Measurements from ENCODE around the gene CYP11A1.

Gene CYP11A1

DNA sequence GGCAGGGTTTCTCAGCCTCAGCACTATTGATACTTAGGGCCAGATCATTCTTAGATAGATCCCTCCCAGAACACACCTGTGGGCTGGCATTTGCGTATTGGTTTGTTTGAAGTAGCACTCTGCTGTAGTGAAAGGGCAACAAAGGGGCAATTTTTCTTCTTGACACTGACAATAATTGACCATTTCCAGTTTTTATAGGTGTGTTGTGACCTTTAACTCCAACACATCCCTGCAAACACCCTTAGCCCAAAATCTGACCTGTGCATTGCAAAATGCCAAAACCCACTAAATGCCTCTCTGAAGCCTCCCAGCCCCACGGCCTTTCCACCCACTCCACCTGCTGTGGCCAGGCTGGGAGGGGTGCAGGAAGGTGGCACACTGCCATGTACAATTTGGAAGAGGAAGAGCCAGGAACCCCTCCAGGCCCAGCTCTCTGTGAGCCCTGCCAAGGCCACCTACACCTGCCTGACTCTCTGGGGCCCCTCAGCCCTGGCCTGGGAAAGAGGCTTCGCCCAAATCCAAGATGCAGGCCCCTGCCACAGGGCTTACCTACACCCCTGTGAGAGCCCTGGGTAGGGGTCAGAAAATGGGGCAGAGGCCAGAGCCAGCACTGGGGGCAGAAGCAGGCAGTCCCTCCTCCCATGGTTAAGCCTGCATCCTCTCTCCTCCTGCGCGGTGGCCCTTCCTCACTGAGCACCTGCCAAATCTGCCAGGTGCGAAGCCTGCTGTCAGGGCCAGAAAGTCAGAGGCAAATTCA is 9.6 kb upstream of the CYP11A1 start:
- TF ChIP-seq, protein P1, sequence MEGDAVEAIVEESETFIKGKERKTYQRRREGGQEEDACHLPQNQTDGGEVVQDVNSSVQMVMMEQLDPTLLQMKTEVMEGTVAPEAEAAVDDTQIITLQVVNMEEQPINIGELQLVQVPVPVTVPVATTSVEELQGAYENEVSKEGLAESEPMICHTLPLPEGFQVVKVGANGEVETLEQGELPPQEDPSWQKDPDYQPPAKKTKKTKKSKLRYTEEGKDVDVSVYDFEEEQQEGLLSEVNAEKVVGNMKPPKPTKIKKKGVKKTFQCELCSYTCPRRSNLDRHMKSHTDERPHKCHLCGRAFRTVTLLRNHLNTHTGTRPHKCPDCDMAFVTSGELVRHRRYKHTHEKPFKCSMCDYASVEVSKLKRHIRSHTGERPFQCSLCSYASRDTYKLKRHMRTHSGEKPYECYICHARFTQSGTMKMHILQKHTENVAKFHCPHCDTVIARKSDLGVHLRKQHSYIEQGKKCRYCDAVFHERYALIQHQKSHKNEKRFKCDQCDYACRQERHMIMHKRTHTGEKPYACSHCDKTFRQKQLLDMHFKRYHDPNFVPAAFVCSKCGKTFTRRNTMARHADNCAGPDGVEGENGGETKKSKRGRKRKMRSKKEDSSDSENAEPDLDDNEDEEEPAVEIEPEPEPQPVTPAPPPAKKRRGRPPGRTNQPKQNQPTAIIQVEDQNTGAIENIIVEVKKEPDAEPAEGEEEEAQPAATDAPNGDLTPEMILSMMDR (IDR thresholded peaks at IDR 0.05; ENCODE audit: low read depth, low read length) = no peak
- DNase-seq (ENCODE audit: extremely low read depth, low read depth) = no peak

DNA sequence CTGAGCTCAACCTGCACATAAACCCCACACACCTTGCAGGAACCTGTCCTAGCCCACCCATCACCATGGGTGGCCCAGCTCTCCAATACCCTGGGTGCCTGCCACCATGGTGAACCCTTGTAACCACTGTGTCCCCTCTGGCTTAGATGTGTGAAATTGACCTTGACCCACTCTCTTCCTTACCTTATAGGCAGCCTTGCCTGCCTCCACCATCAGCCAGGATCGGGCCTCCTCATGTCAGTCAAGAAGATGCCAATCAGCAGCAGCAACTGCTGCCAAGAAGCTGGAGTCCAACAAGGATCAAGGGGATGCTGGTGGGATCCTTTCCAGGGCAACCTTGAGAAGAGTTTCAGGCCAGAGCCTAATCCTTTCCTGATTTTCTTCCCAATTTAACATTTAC is 8.8 kb upstream of the CYP11A1 start:
- no peak for DNase-seq (ENCODE audit: extremely low read depth, low read depth)
- TF ChIP-seq, protein P1 (IDR thresholded peaks at IDR 0.05; ENCODE audit: low read depth, low read length) = no peak

DNA sequence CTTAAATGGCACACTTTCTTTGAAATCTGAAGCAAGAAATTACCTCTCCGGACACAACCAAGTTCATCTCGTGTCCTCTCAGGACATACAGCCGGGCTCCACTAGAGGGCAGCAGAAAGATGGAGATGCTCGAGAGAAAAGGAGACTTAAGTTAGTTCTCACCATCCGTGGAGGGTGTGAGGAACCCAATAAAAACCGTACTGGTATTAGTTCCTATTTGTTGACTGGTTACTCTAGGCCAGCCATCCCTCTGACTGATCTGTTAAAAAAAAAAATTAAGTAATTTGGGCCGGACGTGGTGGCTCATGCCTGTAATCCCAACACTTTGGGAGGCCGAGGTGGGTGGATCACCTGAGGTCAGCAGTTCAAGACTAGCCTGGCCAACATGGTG is 7.9 kb upstream of the CYP11A1 start:
- DNase-seq (ENCODE audit: extremely low read depth, low read depth) = no peak
- TF ChIP-seq, protein P1 (IDR thresholded peaks at IDR 0.05; ENCODE audit: low read depth, low read length) = peak; percentile 89

DNA sequence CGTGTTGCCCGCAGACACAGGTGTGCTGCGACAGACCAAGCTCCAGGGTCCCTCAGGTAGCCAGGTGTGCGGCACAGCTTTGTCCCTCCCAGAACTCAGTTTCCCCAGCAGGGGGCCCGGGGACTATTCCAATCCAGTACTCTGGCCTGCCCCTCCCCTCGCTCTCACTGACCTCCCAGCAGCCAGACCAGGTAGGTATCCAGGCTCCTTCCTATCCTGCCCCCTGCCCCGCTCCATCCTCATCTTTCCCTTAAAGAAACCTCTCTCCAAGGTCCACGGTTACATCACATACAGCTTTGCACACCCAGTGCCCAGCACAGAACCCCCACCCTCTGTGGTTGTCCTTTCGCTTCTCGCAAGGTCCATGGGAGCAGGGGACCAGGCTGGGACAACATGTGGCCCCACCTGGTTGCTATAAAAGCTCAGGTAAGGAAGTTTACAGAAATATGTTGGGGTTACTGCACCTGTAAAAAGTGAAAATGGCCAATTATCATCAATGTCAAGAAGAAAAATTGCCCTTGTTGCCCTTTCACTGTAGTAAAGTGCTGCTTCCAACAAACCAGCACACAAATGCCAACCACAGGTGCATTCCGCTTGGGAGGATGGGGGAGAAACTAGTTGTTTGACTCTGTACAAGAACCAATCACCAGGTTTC is 7.3 kb upstream of the CYP11A1 start:
- no peak for DNase-seq (ENCODE audit: extremely low read depth, low read depth)
- TF ChIP-seq, protein P1 (IDR thresholded peaks at IDR 0.05; ENCODE audit: low read depth, low read length) = no peak

DNA sequence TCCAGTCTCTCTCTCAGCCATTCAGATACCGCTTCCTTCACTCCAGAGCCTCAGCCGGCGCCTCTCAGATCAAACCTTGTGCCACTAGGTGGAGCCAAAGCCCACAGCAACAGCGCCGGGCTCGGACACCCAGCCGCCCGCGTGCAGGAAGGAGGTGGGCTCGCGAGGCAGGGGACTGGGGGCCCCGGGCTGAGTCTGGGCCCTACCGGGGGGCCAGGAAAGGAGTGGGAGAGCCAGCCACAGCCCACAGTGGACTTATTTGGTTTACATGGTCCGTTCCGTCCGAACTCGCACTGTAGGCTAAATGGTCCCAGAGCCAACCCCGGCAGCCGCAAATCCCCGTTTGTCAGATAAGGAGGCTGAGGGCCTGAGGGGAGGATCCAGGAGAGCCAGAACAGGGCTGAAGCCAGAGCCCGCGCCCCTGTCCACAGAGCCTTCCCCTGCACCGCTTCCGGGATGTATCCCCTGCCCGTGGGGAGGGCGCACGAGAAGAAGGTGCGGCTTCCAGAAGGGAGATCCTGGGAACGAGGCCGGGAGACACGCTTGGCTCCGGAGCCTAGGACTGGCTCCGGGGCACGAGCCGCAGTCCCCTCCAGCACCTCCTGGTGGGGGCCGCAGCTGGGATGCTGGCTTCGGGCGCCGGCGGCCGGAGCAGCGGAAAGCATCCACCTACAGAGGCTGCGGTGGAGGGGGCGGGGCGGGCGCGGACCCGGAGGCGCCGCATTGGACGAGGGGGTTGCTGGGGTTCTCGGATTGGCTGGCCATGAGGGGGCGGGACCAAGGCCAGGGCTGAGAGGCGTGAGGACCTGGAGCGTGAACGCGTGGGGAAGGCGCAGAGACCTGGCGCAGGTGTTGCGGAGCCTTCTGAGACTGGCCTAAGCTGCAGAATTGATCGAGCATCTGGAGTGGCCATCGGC is 6.5 kb upstream of the CYP11A1 start:
- DNase-seq (ENCODE audit: extremely low read depth, low read depth) = peak; percentile 38
- TF ChIP-seq, protein P1 (IDR thresholded peaks at IDR 0.05; ENCODE audit: low read depth, low read length) = peak; percentile 87

DNA sequence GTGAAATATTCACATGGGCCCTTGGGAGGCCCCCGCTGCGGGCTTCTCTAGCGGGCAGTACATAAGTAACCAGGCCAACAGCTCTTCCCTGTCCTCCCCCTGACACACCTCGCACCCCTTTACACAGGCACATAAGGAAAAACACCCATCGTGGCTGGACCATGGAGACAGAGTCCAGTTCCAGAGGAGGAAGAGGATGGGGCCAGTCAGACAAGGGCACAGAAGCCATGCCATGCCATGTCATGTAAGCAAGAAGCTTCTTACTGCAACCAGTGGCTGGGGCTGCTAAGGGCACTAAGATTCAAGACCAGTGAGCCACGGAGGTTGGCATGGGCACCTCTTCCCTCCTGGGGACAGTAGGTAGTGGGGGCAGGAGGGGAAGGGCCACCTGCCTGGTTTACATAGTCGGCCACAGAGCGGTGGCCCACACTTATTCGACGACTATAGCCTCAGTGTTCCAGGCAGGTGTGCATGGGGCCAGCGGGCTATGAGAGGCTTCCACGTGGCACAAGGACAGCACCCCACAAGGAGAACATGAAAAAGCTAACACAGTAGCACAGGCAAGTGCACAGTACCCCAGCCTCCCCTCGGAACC is 5.7 kb upstream of the CYP11A1 start:
- DNase-seq (ENCODE audit: extremely low read depth, low read depth) = no peak
- TF ChIP-seq, protein P1 (IDR thresholded peaks at IDR 0.05; ENCODE audit: low read depth, low read length) = no peak

All from AG09319 (cell line).